ENCODE results near the gene TBC1D14.
"Not testable (repeated sequence)": the region's sequence is repeated elsewhere in the genome, so short reads cannot be mapped to it uniquely, and the experiment has no call there.

Gene TBC1D14

GRCh38 chr4:6910340-6910959 is 824 bp downstream of the TBC1D14 start:
- DNase-seq (ENCODE audit: low read depth in 2 of 2), result no peak

- DNase-seq (ENCODE audit: low read depth in 2 of 2), result no peak
These were observed 1.6 kb downstream of the TBC1D14 start for GRCh38 chr4:6910960-6911874.

GRCh38 chr4:6911917-6912316 is 2.3 kb downstream of the TBC1D14 start:
- not testable (repeated sequence) for DNase-seq (ENCODE audit: low read depth in 2 of 2)

GRCh38 chr4:6912441-6912840 is 2.8 kb downstream of the TBC1D14 start:
- DNase-seq (ENCODE audit: low read depth in 2 of 2), result no peak

- no peak for DNase-seq (ENCODE audit: low read depth in 2 of 2)
These were observed 3.8 kb downstream of the TBC1D14 start for GRCh38 chr4:6913350-6913905.

- no peak for DNase-seq (ENCODE audit: low read depth in 2 of 2)
These were observed 4.8 kb downstream of the TBC1D14 start for GRCh38 chr4:6914448-6914847.

GRCh38 chr4:6915041-6916005 is 5.7 kb downstream of the TBC1D14 start:
- DNase-seq (ENCODE audit: low read depth in 2 of 2), result no peak

- no peak for DNase-seq (ENCODE audit: low read depth in 2 of 2)
These were observed 6.5 kb downstream of the TBC1D14 start for GRCh38 chr4:6916069-6916586.

- peak; percentile 38 to 42 for DNase-seq (ENCODE audit: low read depth in 2 of 2)
These were observed 7.2 kb downstream of the TBC1D14 start for GRCh38 chr4:6916587-6917460.

- no peak for DNase-seq (ENCODE audit: low read depth in 2 of 2)
These were observed 8.0 kb downstream of the TBC1D14 start for GRCh38 chr4:6917461-6918271.

GRCh38 chr4:6918338-6918737 is 8.7 kb downstream of the TBC1D14 start:
- DNase-seq (ENCODE audit: low read depth in 2 of 2), result no peak

GRCh38 chr4:6920171-6920570 is 10.5 kb downstream of the TBC1D14 start:
- no peak for DNase-seq (ENCODE audit: low read depth in 2 of 2)

GRCh38 chr4:6923507-6923906 is 13.9 kb downstream of the TBC1D14 start:
- DNase-seq (ENCODE audit: low read depth in 2 of 2), result no peak

GRCh38 chr4:6924361-6924779 is 14.7 kb downstream of the TBC1D14 start:
- DNase-seq (ENCODE audit: low read depth in 2 of 2), result no peak

GRCh38 chr4:6925357-6925836 is 15.8 kb downstream of the TBC1D14 start:
- no peak for DNase-seq (ENCODE audit: low read depth in 2 of 2)

- no peak for DNase-seq (ENCODE audit: low read depth in 2 of 2)
These were observed 16.5 kb downstream of the TBC1D14 start for GRCh38 chr4:6926081-6926480.

GRCh38 chr4:6926681-6927478 is 17.3 kb downstream of the TBC1D14 start:
- no peak for DNase-seq (ENCODE audit: low read depth in 2 of 2)

GRCh38 chr4:6928081-6928480 is 18.5 kb downstream of the TBC1D14 start:
- DNase-seq (ENCODE audit: low read depth in 2 of 2), result no peak
